ENCODE measurements around the gene AXIN1.

The AXIN1 gene

GRCh38 chr16:314351-314750 lies 38.2 kb downstream of the AXIN1 start:
- no peaks in the 10 kb centered on the region for H3K9me3 ChIP-seq (ENCODE audit: control insufficient read depth, low read depth, low read length)
- H3K27ac ChIP-seq (ENCODE audit: low read length): no peak overlapping the region
- H3K36me3 ChIP-seq (ENCODE audit: control insufficient read depth, low read depth, low read length): peaks cover 13% of the 10 kb centered on the region
- H3K4me3 ChIP-seq (ENCODE audit: low read length): no peak overlapping the region
- no peaks in the 10 kb centered on the region for H3K27me3 ChIP-seq (ENCODE audit: control insufficient read depth, insufficient read depth, low read length)
- peaks cover 5% of the 10 kb centered on the region for H3K4me1 ChIP-seq (ENCODE audit: control insufficient read depth, low read depth, low read length)
- no peak overlapping the region for H3K9ac ChIP-seq (ENCODE audit: low read length)

- peaks cover 21% of the 10 kb centered on the region for H3K36me3 ChIP-seq (ENCODE audit: control insufficient read depth, low read depth, low read length)
- no peak overlapping the region for H3K4me3 ChIP-seq (ENCODE audit: low read length)
- H3K9me3 ChIP-seq (ENCODE audit: control insufficient read depth, low read depth, low read length): no peaks in the 10 kb centered on the region
- no peak overlapping the region for H3K27ac ChIP-seq (ENCODE audit: low read length)
- H3K9ac ChIP-seq (ENCODE audit: low read length): no peak overlapping the region
- H3K27me3 ChIP-seq (ENCODE audit: control insufficient read depth, insufficient read depth, low read length): no peaks in the 10 kb centered on the region
- H3K4me1 ChIP-seq (ENCODE audit: control insufficient read depth, low read depth, low read length): no peaks in the 10 kb centered on the region
These were observed 40.8 kb downstream of the AXIN1 start for GRCh38 chr16:311725-312124.

GRCh38 chr16:309476-309875 lies 43.0 kb downstream of the AXIN1 start:
- H3K9ac ChIP-seq (ENCODE audit: low read length): no peak overlapping the region
- no peak overlapping the region for H3K27ac ChIP-seq (ENCODE audit: low read length)
- no peak overlapping the region for H3K4me3 ChIP-seq (ENCODE audit: low read length)
- H3K27me3 ChIP-seq (ENCODE audit: control insufficient read depth, insufficient read depth, low read length): no peaks in the 10 kb centered on the region
- H3K9me3 ChIP-seq (ENCODE audit: control insufficient read depth, low read depth, low read length): no peaks in the 10 kb centered on the region
- peaks cover 21% of the 10 kb centered on the region for H3K36me3 ChIP-seq (ENCODE audit: control insufficient read depth, low read depth, low read length)
- H3K4me1 ChIP-seq (ENCODE audit: control insufficient read depth, low read depth, low read length): no peaks in the 10 kb centered on the region

- Histone ChIP-seq H3K27me3 (ENCODE audit: control insufficient read depth, insufficient read depth, low read length) (no peaks in the 10 kb centered on the region), H3K9ac (ENCODE audit: low read length) (no peak overlapping the region), H3K9me3 (ENCODE audit: control insufficient read depth, low read depth, low read length) (no peaks in the 10 kb centered on the region), H3K4me3 (ENCODE audit: low read length) (no peak overlapping the region), H3K4me1 (ENCODE audit: control insufficient read depth, low read depth, low read length) (no peaks in the 10 kb centered on the region), H3K36me3 (ENCODE audit: control insufficient read depth, low read depth, low read length) (peaks cover 10% of the 10 kb centered on the region), H3K27ac (ENCODE audit: low read length) (no peak overlapping the region)
These were observed 44.7 kb downstream of the AXIN1 start for GRCh38 chr16:307691-308312.

- Histone ChIP-seq H3K9me3 (ENCODE audit: control insufficient read depth, low read depth, low read length) (no peaks in the 10 kb centered on the region), H3K4me1 (ENCODE audit: control insufficient read depth, low read depth, low read length) (no peaks in the 10 kb centered on the region), H3K36me3 (ENCODE audit: control insufficient read depth, low read depth, low read length) (peaks cover 10% of the 10 kb centered on the region), H3K4me3 (ENCODE audit: low read length) (no peak overlapping the region), H3K27me3 (ENCODE audit: control insufficient read depth, insufficient read depth, low read length) (no peaks in the 10 kb centered on the region), H3K9ac (ENCODE audit: low read length) (no peak overlapping the region), H3K27ac (ENCODE audit: low read length) (no peak overlapping the region)
These were observed 45.6 kb downstream of the AXIN1 start for GRCh38 chr16:306911-307370.

GRCh38 chr16:305916-306626 lies 46.5 kb downstream of the AXIN1 start:
- H3K4me3 ChIP-seq (ENCODE audit: low read length): no peak overlapping the region
- H3K4me1 ChIP-seq (ENCODE audit: control insufficient read depth, low read depth, low read length): no peaks in the 10 kb centered on the region
- H3K9me3 ChIP-seq (ENCODE audit: control insufficient read depth, low read depth, low read length): no peaks in the 10 kb centered on the region
- H3K27me3 ChIP-seq (ENCODE audit: control insufficient read depth, insufficient read depth, low read length): no peaks in the 10 kb centered on the region
- no peak overlapping the region for H3K9ac ChIP-seq (ENCODE audit: low read length)
- H3K27ac ChIP-seq (ENCODE audit: low read length): no peak overlapping the region
- H3K36me3 ChIP-seq (ENCODE audit: control insufficient read depth, low read depth, low read length): peaks cover 8% of the 10 kb centered on the region

GRCh38 chr16:303760-304505 lies 48.6 kb downstream of the AXIN1 start:
- no peak overlapping the region for H3K9ac ChIP-seq (ENCODE audit: low read length)
- no peak overlapping the region for H3K27ac ChIP-seq (ENCODE audit: low read length)
- no peaks in the 10 kb centered on the region for H3K9me3 ChIP-seq (ENCODE audit: control insufficient read depth, low read depth, low read length)
- H3K27me3 ChIP-seq (ENCODE audit: control insufficient read depth, insufficient read depth, low read length): no peaks in the 10 kb centered on the region
- no peak overlapping the region for H3K4me3 ChIP-seq (ENCODE audit: low read length)
- H3K36me3 ChIP-seq (ENCODE audit: control insufficient read depth, low read depth, low read length): peaks cover 8% of the 10 kb centered on the region
- no peaks in the 10 kb centered on the region for H3K4me1 ChIP-seq (ENCODE audit: control insufficient read depth, low read depth, low read length)

- Histone ChIP-seq H3K4me3 (ENCODE audit: low read length) (no peak overlapping the region), H3K36me3 (ENCODE audit: control insufficient read depth, low read depth, low read length) (no peaks in the 10 kb centered on the region), H3K27ac (ENCODE audit: low read length) (no peak overlapping the region), H3K27me3 (ENCODE audit: control insufficient read depth, insufficient read depth, low read length) (no peaks in the 10 kb centered on the region), H3K9ac (ENCODE audit: low read length) (no peak overlapping the region), H3K4me1 (ENCODE audit: control insufficient read depth, low read depth, low read length) (no peaks in the 10 kb centered on the region), H3K9me3 (ENCODE audit: control insufficient read depth, low read depth, low read length) (no peaks in the 10 kb centered on the region)
These were observed 50.6 kb downstream of the AXIN1 start for GRCh38 chr16:301950-302349.

- Histone ChIP-seq H3K9me3 (ENCODE audit: control insufficient read depth, low read depth, low read length) (no peaks in the 10 kb centered on the region), H3K9ac (ENCODE audit: low read length) (no peak overlapping the region), H3K4me1 (ENCODE audit: control insufficient read depth, low read depth, low read length) (no peaks in the 10 kb centered on the region), H3K27ac (ENCODE audit: low read length) (no peak overlapping the region), H3K36me3 (ENCODE audit: control insufficient read depth, low read depth, low read length) (peaks cover 4% of the 10 kb centered on the region), H3K4me3 (ENCODE audit: low read length) (no peak overlapping the region), H3K27me3 (ENCODE audit: control insufficient read depth, insufficient read depth, low read length) (no peaks in the 10 kb centered on the region)
These were observed 51.3 kb downstream of the AXIN1 start for GRCh38 chr16:301235-301634.

GRCh38 chr16:297832-298231 lies 54.7 kb downstream of the AXIN1 start:
- no peak overlapping the region for H3K27ac ChIP-seq (ENCODE audit: low read length)
- peaks cover 9% of the 10 kb centered on the region for H3K36me3 ChIP-seq (ENCODE audit: control insufficient read depth, low read depth, low read length)
- no peaks in the 10 kb centered on the region for H3K4me1 ChIP-seq (ENCODE audit: control insufficient read depth, low read depth, low read length)
- no peaks in the 10 kb centered on the region for H3K27me3 ChIP-seq (ENCODE audit: control insufficient read depth, insufficient read depth, low read length)
- H3K9ac ChIP-seq (ENCODE audit: low read length): no peak overlapping the region
- H3K4me3 ChIP-seq (ENCODE audit: low read length): no peak overlapping the region
- H3K9me3 ChIP-seq (ENCODE audit: control insufficient read depth, low read depth, low read length): no peaks in the 10 kb centered on the region

GRCh38 chr16:296806-297510 lies 55.6 kb downstream of the AXIN1 start:
- H3K36me3 ChIP-seq (ENCODE audit: control insufficient read depth, low read depth, low read length): peaks cover 11% of the 10 kb centered on the region
- H3K4me3 ChIP-seq (ENCODE audit: low read length): no peak overlapping the region

More at GRCh38 chr16:296806-297510, 55.6 kb downstream of the AXIN1 start:
- H3K4me1 ChIP-seq (ENCODE audit: control insufficient read depth, low read depth, low read length): no peaks in the 10 kb centered on the region
- H3K9ac ChIP-seq (ENCODE audit: low read length): no peak overlapping the region
- H3K27ac ChIP-seq (ENCODE audit: low read length): no peak overlapping the region
- no peaks in the 10 kb centered on the region for H3K9me3 ChIP-seq (ENCODE audit: control insufficient read depth, low read depth, low read length)
- H3K27me3 ChIP-seq (ENCODE audit: control insufficient read depth, insufficient read depth, low read length): no peaks in the 10 kb centered on the region
